RWPE1 (cell line): ENCODE results near the gene ZNF140.

Experiments
- CTCF ChIA-PET: fragments of 350-600 bp; sonication (Branson Sonifier 250); formaldehyde crosslinking; extraction: SDS; loops from one replicate; lab custom pipeline; 2021; lab: Yijun Ruan, JAX
- POLR2A ChIA-PET: fragments of 400-600 bp; formaldehyde crosslinking; extraction: SDS; loops from one replicate; lab custom pipeline; 2020; ENCODE audit warnings: antibody characterized with exemption; ENCODE audit not compliant: low non-redundant PET; lab: Yijun Ruan, JAX
- DNase-seq: peaks from one replicate; pipeline ENCODE4 v3.0.0; 2012; ENCODE audit warnings: low spot score
- H3K27ac ChIP-seq: fragments of 450-650 bp; 2 replicates; pipeline ENCODE4 v1.5.1; 2017
- CTCF ChIP-seq: fragments of 450-650 bp; conservative IDR thresholded peaks from 2 replicates; pipeline ENCODE4 v1.5.1; 2017; ENCODE audit warnings: low read depth, mild to moderate bottlenecking

The ZNF140 gene

GRCh38 chr12:133156125-133156690 lies 75.5 kb downstream of the ZNF140 start:
- DNase-seq, result no peak
- no peak for TF ChIP-seq CTCF
- H3K27ac ChIP-seq, result no peak overlapping the region
- ChIA-PET CTCF (interaction anchor here (0.5 kb wide), 1 partner anchor 12 kb away, joined by 3 read pairs; no protein-coding TSS in a partner anchor), POLR2A (no interaction called here)
